ENCODE data around the gene PCBD2.
"Not testable (repeated sequence)": the region's sequence is repeated elsewhere in the genome, so short reads cannot be mapped to it uniquely, and the experiment has no call there.

The PCBD2 gene

DNA sequence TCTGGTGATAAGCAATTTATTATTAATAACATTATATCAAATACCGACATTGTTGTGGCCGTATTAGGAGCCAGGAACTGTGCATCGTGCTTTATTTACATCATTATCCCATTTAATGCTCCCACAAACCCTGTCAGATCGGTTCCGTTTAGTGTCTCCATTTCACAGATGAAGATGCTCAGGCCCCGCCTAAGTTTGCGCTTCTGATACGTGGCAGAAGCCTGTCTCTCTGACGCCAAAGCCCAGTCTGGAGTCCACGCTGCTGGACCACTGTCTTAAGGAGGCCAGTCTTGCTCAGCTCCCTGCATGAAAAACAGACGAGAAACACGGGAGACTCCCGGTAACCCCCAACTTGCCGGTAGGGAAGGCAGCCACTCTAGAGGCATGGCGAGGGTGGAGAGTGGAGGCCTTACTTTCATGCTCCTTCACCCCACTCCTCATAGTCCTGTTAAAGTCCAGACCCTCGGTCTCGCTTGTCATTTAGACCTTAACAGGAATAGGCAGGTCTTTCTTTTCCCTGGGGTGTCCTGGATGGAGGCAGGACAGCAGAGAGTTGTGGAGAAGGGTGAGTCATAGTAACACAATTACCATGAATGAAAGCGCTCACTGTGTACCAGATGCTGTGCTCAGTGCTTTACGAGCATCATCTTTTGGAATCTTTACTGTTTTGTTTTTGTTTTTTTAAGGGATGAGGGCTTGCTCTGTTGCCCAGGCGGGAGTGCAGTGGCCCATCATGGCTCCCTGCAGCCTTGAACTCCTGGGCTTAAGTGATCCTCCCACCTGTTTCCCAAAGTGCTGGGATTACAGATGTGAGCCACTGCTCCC, 29.9 kb upstream of the PCBD2 start:
- TF ChIP-seq ZNF384 (IDR thresholded peaks at IDR 0.05) (no peak), FOXM1 (IDR thresholded peaks at IDR 0.05; ENCODE audit: borderline replicate concordance) (no peak), TARDBP (IDR thresholded peaks at IDR 0.05) (no peak), ELF4 (IDR thresholded peaks at IDR 0.05) (no peak), FOXA1 (IDR thresholded peaks at IDR 0.05) (no peak), SP1 (IDR thresholded peaks at IDR 0.05) (no peak), LEF1 (IDR thresholded peaks at IDR 0.05; ENCODE audit: borderline replicate concordance) (no peak), ARNT (IDR thresholded peaks at IDR 0.05) (no peak), BHLHE40 (IDR thresholded peaks at IDR 0.05; ENCODE audit: borderline replicate concordance) (no peak), L3MBTL2 (conservative IDR thresholded peaks at IDR 0.05) (no peak)
- TF ChIP-seq, protein P1, sequence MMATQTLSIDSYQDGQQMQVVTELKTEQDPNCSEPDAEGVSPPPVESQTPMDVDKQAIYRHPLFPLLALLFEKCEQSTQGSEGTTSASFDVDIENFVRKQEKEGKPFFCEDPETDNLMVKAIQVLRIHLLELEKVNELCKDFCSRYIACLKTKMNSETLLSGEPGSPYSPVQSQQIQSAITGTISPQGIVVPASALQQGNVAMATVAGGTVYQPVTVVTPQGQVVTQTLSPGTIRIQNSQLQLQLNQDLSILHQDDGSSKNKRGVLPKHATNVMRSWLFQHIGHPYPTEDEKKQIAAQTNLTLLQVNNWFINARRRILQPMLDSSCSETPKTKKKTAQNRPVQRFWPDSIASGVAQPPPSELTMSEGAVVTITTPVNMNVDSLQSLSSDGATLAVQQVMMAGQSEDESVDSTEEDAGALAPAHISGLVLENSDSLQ (IDR thresholded peaks at IDR 0.05) = no peak
- POLR2A ChIA-PET = interaction anchor here (0.9 to 2.6 kb wide), 12 partner anchors 8 to 342 kb away, joined by 3 to 28 read pairs (median 6); partner anchors contain the start of genes C5orf24 and PCBD2
- DNase-seq (ENCODE audit: extremely low spot score) = peak; percentile 37
- CTCF ChIA-PET = interaction anchor here (0.5 to 1.1 kb wide), 2 partner anchors 16 to 30 kb away, joined by 4 to 7 read pairs; partner anchors contain the start of gene PCBD2

DNA sequence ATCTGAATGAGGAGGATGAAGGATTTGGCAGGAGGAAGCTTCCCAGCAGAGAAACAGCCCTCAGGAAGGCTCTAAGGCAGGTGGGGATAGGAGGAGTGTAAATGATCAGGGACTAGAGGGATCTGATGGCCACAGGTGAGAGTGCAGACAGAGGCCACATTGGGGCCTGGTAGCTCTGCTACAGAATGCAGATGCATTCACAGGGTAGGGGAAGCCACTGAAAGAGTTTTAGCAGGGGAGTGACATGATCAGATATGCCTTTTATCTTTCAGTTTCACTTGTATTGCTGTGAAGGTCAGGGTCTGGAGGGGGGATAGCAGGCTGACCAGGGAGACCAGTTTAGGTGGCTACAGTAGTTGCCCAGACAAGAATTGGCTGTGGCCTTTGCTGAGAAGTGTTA, 27.8 kb upstream of the PCBD2 start:
- TF ChIP-seq FOXK2 (IDR thresholded peaks at IDR 0.05) = no peak
- no peak for TF ChIP-seq FOXA1 (IDR thresholded peaks at IDR 0.05)
- no peak for TF ChIP-seq ZNF384 (IDR thresholded peaks at IDR 0.05)
- TF ChIP-seq BHLHE40 (IDR thresholded peaks at IDR 0.05; ENCODE audit: borderline replicate concordance) = no peak
- TF ChIP-seq ARNT (IDR thresholded peaks at IDR 0.05) = no peak
- no peak for TF ChIP-seq TARDBP (IDR thresholded peaks at IDR 0.05)
- TF ChIP-seq HDGF (IDR thresholded peaks at IDR 0.05; ENCODE audit: borderline replicate concordance) = no peak
- TF ChIP-seq NFRKB (IDR thresholded peaks at IDR 0.05) = no peak
- no peak for TF ChIP-seq SP1 (IDR thresholded peaks at IDR 0.05)
- TF ChIP-seq L3MBTL2 (conservative IDR thresholded peaks at IDR 0.05) = no peak
- no peak for TF ChIP-seq FOXM1 (IDR thresholded peaks at IDR 0.05; ENCODE audit: borderline replicate concordance)
- TF ChIP-seq, protein P1 (IDR thresholded peaks at IDR 0.05) = no peak
- no peak for TF ChIP-seq CTBP1 (IDR thresholded peaks at IDR 0.05; ENCODE audit: borderline replicate concordance)
- no peak for TF ChIP-seq ELF4 (IDR thresholded peaks at IDR 0.05)
- POLR2A ChIA-PET = interaction anchor here (1.1 to 1.3 kb wide), 2 partner anchors 27 to 32 kb away, joined by 3 to 4 read pairs; partner anchors contain the start of genes C5orf24 and PCBD2
- CTCF ChIA-PET = no interaction called here
- no peak for DNase-seq (ENCODE audit: extremely low spot score)

DNA sequence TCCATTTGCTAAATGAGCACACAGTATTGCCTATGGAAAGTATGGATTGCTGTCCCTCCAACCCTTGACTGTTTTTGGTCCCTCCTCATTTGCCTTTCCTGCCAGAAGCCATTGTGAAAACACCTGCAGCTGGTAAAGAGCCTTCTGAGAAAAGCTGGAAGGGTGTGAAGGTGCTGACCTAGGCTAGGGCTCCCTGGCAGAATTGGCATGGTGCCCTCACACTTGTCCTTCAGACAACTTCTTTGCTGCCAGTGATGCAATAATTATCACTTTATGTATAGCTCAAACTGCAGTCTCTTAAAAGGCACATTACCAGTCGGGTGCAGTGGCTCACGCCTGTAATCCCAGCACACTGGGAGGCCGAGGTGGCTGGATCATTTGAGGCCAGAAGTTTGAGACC, 26.5 kb upstream of the PCBD2 start:
- TF ChIP-seq SP1 (IDR thresholded peaks at IDR 0.05) (no peak), FOXK2 (IDR thresholded peaks at IDR 0.05) (no peak), HDGF (IDR thresholded peaks at IDR 0.05; ENCODE audit: borderline replicate concordance) (no peak), BHLHE40 (IDR thresholded peaks at IDR 0.05; ENCODE audit: borderline replicate concordance) (no peak), TARDBP (IDR thresholded peaks at IDR 0.05) (no peak), CTBP1 (IDR thresholded peaks at IDR 0.05; ENCODE audit: borderline replicate concordance) (no peak), ZNF384 (IDR thresholded peaks at IDR 0.05) (no peak), LEF1 (IDR thresholded peaks at IDR 0.05; ENCODE audit: borderline replicate concordance) (no peak), NFRKB (IDR thresholded peaks at IDR 0.05) (no peak), FOXM1 (IDR thresholded peaks at IDR 0.05; ENCODE audit: borderline replicate concordance) (no peak), FOXA1 (IDR thresholded peaks at IDR 0.05) (no peak), ARNT (IDR thresholded peaks at IDR 0.05) (no peak), ELF4 (IDR thresholded peaks at IDR 0.05) (no peak), SUZ12 (IDR thresholded peaks at IDR 0.05) (no peak), L3MBTL2 (conservative IDR thresholded peaks at IDR 0.05) (no peak)
- TF ChIP-seq, protein P1 (IDR thresholded peaks at IDR 0.05) = no peak
- DNase-seq (ENCODE audit: extremely low spot score) = no peak
- CTCF ChIA-PET = interaction anchor here (0.8 kb wide), 1 partner anchor 26 kb away, joined by 4 read pairs; the partner anchor contains the start of gene PCBD2
- POLR2A ChIA-PET = interaction anchor here (1.1 kb wide), 1 partner anchor 26 kb away, joined by 3 read pairs; no protein-coding TSS in a partner anchor

DNA sequence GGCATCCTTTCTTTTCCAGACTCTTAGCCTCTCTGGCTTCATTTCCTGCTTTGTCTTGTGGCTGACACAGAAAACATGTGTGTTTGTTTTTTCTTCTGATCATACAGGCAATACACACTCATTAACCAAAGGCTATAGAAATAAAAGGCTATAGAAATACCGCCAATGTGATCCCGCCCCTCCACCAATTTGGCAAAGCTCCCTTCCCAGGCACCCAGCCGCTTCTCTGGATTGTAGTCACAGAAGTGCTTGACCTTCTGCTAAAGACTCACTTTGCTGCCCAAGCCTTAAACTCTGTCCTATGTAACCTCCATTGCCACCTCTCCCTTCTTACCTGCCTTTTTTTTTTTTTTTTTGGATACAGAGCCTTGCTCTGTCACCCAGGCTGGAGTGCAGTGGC, 25.5 kb upstream of the PCBD2 start:
- ChIA-PET POLR2A (no interaction called here), CTCF (no interaction called here)
- TF ChIP-seq NFRKB (IDR thresholded peaks at IDR 0.05) = no peak
- no peak for TF ChIP-seq ELF4 (IDR thresholded peaks at IDR 0.05)
- TF ChIP-seq, protein P1 (IDR thresholded peaks at IDR 0.05) = no peak
- no peak for TF ChIP-seq FOXM1 (IDR thresholded peaks at IDR 0.05; ENCODE audit: borderline replicate concordance)
- no peak for TF ChIP-seq SP1 (IDR thresholded peaks at IDR 0.05)
- TF ChIP-seq LEF1 (IDR thresholded peaks at IDR 0.05; ENCODE audit: borderline replicate concordance) = no peak
- no peak for DNase-seq (ENCODE audit: extremely low spot score)

DNA sequence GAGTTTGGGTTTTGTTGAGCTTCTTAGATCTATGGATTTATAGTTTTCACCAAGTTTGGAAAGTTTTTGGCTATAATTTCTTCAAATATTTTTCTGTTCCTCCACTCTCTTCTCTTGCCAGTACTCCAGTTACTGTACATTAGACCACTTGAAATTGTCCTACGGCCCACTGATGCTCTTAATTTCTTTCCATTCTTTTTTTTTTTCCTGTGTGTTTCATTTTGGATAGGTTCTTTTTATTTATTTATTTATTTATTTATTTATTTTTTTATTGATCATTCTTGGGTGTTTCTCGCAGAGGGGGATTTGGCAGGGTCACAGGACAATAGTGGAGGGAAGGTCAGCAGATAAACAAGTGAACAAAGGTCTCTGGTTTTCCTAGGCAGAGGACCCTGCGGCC, 24.0 kb upstream of the PCBD2 start:
- POLR2A ChIA-PET = not testable (repeated sequence)

DNA sequence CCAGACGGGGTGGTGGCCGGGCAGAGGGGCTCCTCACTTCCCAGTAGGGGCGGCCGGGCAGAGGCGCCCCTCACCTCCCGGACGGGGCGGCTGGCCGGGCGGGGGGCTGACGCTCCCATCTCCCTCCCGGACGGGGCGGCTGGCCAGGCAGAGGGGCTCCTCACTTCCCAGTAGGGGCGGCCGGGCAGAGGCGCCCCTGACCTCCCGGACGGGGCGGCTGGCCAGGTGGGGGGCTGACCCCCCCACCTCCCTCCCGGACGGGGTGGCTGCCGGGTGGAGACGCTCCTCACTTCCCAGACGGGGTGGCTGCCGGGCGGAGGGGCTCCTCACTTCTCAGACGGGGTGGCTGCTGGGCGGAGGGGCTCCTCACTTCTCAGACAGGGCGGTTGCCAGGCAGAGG, 23.2 kb upstream of the PCBD2 start:
- DNase-seq (ENCODE audit: extremely low spot score); CTCF ChIA-PET; POLR2A ChIA-PET: not testable (repeated sequence)

More for the DNA sequence above, 24.0 kb upstream of the PCBD2 start:
- CTCF ChIA-PET; DNase-seq (ENCODE audit: extremely low spot score): not testable (repeated sequence)
